GM18511 (cell line): ENCODE results near the gene TUBB.

Experiments
- ATAC-seq: cut with Tn5 transposase; IDR thresholded peaks from one replicate; pipeline ENCODE4 v1.9.1; 2021; ENCODE audit warnings: mild to moderate bottlenecking, moderate library complexity; ENCODE audit not compliant: unreplicated experiment

The TUBB gene

DNA sequence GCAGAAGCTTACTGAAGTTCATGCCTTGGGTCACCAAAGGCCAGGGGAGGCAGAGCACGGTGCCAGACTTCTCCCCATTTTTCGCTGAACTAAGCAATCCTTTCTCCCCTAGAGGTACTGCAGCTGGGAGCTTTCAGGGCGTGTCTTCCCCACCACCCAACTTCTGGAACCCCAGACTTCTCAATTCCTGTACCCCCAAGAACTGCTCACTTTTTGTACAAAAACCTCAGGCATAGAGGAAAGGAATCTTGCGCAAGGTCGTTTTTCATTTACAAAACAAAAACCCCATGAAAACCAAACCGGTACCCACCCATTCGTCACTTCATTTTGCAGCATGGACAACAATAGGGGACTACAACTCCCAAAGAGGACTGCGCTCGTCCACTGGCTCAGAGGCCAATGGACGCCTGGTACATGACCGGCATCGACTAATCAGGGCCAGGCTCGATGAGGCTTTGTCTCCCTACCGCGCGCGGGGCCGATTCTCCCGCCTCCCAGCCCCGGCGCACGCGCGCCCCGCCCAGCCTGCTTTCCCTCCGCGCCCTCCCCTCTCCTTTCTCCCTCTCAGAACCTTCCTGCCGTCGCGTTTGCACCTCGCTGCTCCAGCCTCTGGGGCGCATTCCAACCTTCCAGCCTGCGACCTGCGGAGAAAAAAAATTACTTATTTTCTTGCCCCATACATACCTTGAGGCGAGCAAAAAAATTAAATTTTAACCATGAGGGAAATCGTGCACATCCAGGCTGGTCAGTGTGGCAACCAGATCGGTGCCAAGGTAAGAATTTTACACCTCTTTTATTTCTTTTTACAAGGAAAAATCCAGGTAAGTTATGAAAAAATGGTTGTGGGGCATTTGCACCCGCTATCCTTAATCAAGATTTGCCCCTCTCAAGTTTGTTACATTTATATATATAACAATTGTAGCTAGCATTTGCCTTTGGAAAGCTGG is at the start of gene TUBB:
TSS of gene TUBB (plus strand) at position 562 of the 947 bp plus-strand sequence. CDS start at position 717, 155 bp downstream.
- ATAC-seq: peak; percentile 45

DNA sequence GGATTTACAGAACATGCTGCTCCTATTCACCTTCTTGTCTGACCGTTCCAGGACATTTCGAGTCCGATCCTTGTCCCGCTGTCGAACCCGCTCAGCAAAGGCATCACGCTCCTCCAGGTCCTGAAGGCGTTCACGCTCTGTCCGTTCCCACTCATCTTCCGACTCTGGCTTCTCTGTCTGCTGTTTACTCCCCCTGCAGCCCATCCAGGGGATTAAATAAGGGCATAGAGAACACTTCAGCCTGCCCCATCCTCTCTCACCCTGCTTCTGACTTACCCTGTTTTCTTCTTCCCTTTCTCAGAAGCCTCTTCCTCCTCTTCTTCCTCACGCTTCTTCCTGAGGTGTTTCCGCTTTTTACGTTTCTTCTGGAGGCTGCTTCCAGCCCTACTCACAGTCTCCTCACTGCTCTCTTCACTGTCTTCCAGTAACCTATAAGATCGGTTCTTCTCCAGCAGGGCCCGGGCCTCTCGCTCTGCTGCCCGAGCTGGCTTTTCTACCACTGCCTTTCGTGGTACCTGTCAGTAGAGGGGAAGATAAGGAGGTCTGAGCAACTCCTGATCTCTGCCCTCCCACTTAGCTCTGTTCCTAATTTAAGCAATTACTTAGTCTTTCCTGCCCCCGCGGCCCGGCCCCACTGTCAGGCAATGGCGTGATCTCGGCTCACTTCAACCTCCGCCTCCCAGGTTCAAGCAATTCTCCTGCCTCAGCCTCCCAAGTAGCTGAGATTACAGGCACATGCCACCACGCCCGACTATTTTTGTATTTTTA is 49.2 kb upstream of the TUBB start:
- no peak for ATAC-seq

DNA sequence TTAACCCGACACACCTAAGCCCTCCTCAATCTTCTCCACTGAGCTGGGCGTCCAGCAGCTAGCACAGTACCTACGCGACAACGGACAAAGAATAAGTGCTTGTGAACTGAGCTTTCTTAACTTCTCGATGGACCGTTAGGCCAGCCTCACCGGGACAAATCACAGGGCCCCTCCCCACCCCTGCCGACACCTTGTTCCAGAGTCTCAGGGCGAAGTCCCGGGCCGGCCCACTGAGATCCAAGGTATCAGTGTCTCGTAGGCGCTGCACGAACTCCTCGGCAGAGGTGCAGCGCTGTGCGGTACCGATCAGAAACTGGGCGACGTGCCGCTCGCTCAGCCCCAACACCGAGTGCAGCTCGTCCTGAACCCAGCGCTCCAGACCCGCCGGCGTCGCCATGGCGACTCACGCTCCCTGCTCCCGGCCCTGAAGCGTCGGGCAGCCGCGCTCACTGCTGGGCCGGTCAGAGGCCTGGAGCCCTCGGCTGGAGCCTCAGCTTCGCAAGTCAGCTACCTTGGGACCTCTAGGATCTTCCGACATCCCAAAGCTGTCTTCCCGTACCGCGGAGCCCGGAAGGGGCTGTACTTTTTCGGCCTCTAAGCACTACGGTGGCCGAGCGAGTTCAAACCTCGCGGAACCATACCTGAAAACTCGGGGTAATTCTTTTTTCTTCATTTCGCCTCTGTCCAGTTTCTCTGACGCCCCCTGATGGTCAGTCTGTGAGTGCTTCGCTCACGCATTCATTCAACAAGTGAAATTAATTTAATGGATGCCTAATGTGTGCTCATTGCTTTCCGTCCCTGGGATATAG is 47.5 kb upstream of the TUBB start, which contains the start of gene DHX16:
TSS of gene DHX16 (minus strand) at position 562 of the 809 bp plus-strand sequence. CDS start at position 397, 165 bp downstream.
- ATAC-seq: peak; percentile 66

DNA sequence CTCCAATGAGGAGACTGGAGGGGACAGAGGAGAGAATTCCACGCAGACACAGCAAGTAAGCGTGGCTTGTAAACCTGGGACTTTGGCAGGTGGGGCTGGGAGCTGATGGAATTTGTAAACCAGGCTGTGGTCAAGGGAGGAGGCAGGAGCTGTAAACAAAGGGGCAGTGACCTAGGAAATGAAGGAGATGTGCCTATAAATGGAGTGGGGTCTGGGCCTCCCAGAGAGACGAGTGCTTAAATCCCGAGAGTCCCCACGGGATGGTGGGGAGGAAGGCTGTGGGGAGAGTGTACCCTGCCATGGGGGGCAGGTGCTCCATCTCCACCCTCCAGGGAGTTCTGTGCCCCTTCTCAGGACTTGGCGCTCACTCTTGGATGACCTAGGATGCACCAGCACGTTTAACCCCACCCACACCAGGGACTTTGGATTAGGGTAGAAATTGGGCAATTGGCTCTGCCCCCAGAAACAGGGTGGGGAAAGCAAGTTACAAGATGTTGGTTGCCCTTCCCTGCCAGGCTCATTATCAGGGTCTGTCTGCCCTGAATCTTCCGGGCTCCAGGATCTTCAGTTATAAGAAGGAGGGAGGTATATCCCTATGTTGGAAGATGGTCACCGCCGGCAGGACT is 43.4 kb upstream of the TUBB start:
- no peak for ATAC-seq

DNA sequence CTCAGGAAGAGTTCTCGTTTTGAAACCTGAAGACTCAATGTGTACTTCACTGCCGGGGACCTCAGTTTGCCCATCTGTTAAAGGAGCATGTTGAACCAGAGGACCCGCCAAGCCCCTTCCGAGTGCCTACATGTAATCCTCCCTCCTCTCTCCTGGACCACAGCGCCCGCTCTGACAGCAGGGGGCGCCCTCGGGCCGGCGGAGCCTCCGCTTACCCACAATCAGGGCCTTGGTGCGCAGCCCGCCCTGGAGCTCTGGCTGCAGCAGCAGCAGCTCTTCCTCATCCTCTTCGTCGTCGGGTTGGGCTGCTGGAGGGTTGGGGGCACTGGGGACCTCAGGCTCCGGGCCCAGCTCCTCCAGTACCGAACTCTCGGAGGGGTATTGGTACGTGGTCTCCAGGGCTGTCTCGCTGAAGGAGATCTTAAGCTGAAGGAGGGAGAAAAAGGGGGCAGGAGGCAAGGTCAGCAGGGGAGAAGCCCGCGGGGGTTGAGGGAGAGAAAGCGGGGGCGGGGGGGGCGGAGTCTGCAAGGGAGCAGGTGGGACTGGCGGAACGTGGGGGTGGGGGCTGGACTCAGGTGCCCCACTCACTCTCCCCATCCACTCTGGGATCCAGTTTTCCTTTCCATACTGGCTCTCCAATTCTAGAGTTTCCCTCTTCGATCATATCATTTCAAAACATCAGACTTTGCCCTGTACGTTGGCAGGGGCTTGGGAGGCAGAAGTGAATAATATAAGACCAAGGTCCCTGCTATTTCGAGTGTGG is 41.0 kb upstream of the TUBB start:
- no peak for ATAC-seq

DNA sequence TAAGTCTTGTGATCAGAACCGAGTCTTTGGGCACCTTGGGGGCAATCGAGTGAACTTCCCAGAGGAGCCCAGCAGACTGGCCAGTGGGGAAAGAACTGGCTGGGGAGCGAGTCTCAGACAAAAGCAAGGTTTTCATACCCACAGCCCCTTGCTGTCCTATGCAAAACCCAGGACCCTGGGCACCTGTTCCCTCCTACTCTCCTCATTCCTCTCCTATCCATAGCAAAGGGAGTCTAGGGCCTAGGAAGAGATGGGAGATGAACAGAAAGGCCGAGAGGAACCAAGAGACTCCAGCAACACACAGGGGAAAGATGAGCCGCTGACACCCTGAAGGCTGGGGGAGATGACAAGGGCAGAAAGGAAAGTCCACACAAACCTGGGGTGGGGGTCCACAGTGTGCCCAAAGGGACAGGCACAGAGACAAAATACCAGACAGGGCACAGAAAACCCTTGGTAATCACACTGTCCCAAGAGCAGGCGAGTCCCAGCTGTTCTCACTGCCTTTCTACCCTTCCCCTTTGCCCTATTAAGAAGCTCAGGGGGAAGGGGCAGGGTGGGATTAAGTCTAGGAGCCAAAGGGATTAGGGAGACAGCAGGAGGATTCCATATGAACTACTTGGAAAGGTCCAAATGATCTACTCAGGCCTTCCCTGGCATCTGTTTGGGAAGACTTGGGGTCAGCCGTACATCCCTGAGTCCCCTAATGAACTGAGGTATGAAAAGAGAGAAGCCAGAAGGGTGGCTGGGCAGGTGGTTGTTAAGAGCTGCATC is 40.2 kb upstream of the TUBB start:
- ATAC-seq: no peak

DNA sequence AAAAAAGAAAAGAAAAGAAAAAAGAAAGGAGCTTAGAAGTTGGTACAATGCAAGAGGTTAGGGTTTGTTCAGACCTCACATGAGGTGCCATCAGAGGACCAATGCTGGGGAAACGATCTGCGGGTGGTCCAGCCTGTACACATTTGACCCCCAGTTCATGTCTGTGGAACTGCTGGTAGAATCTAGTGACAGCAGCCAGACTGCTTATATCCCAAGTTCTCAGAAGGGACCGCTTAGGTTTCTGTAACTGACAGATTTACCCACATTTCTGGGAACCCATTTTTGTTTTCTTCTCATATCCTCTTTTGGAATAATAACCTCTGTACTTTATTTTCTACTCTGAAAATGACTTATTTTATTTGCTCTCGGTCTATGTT is 38.4 kb upstream of the TUBB start:
- no peak for ATAC-seq

DNA sequence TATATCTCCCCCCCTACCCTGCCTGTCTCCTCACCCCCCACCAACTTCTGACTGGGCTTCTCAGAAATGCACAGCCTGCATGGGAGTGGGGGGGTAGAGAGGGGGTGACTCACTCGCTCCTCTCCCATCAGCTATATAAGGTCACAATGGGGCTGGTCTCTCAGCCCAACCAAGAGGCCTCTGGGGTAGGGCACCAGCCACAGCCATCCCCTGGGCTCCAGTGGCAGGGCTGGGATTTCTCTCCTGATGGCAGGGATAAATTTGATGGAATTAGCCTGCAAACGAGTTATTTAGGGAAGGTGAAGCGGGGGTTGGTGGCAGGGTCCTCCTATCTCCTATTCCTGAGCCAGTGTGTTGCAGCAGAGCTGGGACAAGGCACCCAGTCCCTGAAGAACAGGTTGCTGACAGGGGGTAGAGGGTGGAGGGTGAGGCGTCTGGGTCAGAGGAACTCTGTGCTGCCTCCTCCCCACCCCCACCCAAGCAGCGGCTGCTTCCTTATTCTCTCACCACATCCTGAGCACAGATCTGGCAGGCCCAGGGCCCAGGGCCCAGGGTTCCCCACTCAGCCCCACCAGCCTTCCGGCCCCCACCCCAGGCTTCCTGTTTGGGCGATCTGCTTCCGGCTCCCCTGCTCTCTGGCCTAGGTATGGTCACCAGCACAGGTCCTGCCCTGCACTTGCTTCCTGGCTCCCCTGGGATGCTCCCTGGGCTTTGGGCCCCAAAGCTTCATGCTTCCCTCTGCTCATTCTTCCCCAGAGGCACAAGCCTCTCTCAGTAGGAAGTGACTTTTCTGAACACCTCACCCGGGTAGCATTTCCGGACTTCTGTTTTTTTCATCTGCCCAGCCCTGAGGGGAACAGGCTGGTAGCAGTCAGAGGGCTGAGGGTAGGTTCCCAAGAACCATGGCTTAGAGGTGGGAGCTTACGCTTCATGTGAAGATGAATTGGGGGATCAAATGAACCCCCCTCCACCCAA is 37.7 kb upstream of the TUBB start:
- peak; percentile 51 for ATAC-seq

DNA sequence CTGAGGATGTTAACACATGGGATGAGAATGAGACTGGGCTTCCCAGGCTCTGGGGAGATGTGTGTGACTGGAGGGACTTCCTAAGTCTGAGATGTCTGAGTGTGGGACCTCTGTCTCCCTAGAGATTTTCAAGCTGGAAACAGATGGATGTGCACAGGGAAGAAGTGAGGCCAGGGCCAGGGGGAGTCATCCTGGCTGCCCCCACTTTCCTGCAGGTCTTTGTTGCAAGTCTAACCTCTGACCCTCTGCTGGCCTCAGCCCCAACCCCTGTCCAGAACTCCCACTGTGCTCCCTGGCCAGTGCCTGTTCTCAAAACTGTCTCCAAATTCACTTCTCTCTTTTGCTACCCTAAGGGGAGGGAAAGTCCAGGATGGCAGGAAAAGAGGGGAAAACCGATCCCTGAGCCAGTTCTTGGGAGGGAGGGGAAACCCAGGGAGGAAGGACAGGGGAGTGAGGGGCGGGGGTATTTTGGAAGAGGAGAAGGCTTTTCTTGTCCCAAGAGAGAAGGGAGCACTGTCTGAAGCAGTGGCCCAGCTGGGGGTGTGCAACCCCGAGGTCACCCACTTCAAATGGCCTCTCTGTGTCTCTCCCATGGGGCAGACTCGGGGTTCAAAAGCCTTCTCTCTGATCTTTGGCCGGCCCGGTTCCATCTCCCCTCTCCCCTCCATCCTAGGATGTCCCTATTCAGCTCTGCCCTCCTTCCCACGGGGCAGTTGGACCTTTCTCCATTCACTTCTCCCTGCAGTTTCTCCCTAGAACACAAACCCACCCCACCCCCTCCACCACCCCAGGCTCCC is 36.8 kb upstream of the TUBB start:
- no peak for ATAC-seq

DNA sequence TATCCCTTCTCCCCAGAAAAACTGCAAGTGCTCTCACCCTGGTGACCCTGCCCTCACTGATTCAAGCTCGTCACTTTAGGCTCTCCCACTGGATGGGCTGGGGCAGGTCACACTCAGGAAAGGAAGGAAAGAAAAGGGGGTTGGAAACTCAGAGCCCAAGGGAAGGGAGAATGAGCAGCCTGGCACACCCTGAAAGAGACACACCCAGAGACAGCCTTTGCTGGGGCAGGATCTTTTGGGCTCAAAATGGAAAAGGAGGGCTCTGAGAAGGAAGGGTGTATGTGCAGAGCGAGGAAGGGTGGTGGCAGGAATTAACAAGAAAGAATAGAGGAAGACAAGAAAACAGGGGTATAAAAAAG is 36.2 kb upstream of the TUBB start:
- ATAC-seq: no peak

DNA sequence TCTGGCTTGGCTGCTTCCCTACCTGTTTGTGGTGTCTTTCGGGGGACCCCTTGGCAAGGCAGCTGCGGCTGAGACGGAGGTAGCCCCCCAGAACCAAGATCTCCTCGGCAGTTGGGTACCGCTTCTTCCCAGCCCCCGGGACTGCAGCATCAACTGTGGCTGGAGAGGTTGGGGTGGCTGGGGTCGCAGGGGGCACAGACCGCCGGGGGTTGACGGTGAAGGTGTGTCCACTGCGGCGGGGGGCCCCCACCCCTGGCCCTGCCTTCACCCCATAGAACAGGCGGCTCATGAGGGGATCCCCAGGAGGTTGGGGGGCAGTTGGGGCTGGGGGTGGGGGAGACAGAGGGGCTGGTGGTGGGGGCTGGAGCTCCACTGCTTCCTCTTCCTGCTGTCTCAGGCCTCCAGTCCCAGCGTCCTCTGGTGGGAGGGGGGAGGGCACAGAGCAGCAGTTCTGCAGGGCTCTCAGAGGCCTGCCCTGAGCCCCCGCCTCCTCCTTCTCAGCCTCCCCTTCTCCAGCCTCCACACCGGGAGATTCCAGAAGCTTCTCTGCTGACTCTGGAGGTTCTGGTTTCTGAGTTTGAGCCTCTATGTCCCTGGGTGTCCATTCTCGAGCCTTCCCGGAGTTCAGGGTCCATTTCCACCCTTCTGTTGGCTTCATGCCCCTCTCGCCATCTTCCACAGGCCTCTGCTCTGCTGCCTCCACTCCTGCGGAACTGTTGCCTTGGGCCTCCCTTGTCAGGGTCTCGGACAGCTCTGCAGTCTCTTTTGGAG is 35.6 kb upstream of the TUBB start:
- ATAC-seq: no peak

DNA sequence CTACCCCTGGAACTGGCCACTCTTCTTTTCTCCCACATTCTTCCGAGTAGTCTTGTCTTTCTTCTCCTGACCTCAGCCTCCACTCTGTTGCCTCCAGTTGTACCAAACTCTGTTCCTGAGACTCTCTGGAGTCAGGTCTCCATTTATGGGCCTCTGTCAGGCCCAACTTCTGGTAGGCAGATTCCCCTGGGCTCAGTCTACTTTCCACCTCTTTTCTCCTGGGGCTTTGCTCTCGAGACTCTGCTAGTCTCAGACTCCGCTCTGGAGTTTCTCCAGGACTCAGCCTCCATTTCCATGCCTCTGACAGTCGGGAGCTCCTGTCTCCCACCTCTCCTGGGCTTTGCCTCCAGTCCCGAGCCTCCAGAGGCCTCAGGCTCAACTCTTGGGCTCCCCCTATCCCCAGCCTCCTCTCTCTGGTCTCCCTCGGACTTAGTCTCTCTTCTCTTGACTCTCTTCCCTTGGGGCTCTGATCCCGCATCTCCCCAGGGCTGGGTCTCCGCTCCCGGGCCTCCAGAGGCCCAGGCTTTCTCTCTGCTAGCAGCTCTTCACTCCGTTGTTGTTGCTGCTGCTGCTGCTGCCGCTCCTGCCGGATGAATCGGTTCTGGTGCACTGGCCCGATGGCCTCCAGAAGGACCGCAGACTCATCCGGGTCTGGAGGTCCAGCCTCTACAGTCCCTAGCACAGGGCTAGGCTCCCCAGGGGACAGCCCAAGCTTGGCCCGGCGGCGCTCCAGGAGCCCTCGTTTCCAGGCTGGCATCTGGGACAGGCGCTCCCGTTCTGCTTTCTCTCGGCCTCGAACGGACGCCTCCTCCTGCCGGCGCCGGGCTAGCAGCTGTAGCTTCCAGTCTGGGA is 34.8 kb upstream of the TUBB start:
- no peak for ATAC-seq

DNA sequence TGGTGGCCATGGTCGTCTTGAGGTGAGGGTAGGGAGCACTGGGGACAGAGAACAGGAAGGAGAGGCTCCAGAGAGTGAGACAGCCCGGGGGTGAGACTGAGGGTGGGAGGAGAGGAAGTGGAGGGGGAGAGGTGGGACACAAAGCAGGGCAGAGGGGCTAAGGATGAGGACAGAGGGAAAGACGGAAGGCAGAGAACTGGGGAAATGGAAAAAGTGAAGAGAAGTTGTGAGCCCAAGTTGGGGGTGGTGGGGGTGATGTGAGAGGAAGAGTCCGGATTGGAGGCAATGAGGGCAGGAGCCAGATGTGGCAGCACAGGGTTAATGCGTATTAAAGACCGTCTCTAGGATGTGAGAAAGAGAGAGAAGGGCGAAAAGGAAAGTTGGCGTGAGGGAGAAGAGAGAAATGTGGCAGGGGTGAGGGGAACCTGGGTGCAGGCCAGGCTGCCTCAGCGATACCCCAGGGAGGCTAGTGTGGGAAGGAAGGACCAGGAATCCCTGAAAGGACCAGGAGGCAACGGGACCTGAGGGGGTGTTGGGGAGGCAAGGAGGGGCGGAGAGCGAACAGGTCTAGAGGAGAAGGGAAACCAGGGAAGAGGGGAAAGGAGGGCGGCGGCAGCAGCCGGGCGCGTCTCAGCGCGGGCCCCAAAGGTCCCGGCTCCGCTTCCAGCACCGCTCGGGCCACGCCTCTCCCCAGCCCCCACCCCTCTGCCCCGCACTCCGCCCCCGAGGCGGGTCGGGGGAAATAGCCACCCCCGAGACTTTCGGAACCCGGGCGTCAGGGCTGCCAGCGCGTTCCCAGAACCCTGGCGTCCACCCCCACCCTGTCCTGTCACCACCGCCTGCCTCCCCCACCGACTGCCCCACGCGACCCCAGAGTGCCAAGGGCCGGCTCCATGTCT is 33.9 kb upstream of the TUBB start, which contains the start of gene PPP1R18:
TSS of gene PPP1R18 (minus strand) at position 637 of the 899 bp plus-strand sequence. CDS start at position 10, 627 bp downstream.
- ATAC-seq: no peak

DNA sequence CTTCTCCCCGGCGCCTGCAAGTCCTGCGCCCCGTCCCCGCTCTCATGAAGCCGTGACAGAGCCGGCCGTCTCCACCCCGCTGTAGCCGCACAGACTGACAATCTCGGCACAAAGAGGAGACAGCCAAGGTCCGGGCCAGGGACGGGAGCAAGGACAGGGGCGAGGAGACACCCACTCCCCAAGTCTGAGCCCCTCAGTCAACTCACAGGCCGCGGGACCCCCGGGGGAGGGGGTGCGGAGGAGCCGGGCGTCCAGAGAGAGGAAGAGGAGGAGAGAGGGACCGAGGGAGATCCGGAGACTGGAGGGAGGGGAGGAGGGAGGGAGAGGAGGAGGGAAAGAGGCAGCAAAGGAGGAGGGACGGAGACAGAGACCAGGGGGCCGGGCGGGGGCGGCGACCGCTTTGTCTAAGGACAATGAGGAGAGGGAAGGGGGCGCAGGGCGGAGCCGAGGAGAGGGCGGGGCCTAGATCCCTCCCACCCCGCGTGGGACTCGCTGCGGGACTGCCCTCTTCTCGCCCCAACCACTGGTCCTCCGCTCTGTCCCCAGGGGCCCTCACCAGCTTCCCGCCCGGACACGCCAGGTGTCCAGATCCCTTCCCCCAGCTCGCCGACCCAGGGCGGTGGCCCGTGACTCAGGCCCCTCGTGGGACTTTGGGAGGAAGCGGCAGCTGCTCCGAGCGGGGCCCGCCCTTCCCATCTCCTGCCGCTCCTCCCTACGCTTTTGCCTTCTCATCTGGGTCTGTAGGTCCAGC is 33.1 kb upstream of the TUBB start:
- ATAC-seq: peak; percentile 52
